OCI-LY7 (cell line): ENCODE measurements around the gene TPH1.

ENCODE experiments used
- EZH2phosphoT487 ChIP-seq: fragments of 200-600 bp; sonication (generic); IDR thresholded peaks from 2 replicates; pipeline ENCODE4 v1.6.1; 2018; ENCODE audit warnings: low read depth, borderline replicate concordance, mild to moderate bottlenecking, mixed run types, antibody characterized with exemption, low read length, moderate library complexity, mixed read lengths
- TF ChIP-seq, protein P1 (sequence below): fragments of 200-600 bp; sonication (generic); conservative IDR thresholded peaks from 2 replicates; pipeline ENCODE4 v1.5.1; 2014; ENCODE audit warnings: mild to moderate bottlenecking, antibody characterized with exemption, low read length, moderate library complexity, mixed read lengths

DNA sequence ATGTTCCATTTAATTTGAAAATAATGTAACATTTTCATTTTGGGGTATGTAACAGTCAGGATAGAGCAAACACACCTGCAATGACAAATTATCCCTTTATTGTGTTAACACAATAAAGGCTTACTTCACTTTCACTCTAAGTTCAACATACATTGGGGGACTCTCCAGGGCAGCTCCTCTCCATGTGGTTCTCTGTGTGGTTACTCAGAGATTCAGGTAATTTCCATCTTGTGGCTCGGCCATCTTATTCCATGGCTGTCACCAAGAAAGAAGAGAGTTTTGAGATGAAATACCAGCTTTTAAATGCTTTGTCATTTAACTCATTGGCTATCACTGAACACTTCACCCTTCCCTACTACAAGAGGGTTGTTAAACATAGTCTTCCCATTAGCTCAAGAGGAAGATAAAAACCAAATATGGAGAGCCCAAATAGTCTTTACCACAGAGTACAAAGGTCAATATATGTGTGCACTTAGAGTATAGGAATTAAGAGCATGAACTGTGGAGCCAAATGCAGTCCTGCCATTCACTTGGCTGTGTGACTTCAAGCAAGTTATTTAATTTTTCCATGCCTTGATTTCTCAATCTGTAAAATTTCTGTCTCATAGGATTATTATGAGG lies 10.6 kb upstream of the TPH1 start:
- TF ChIP-seq, protein P1, sequence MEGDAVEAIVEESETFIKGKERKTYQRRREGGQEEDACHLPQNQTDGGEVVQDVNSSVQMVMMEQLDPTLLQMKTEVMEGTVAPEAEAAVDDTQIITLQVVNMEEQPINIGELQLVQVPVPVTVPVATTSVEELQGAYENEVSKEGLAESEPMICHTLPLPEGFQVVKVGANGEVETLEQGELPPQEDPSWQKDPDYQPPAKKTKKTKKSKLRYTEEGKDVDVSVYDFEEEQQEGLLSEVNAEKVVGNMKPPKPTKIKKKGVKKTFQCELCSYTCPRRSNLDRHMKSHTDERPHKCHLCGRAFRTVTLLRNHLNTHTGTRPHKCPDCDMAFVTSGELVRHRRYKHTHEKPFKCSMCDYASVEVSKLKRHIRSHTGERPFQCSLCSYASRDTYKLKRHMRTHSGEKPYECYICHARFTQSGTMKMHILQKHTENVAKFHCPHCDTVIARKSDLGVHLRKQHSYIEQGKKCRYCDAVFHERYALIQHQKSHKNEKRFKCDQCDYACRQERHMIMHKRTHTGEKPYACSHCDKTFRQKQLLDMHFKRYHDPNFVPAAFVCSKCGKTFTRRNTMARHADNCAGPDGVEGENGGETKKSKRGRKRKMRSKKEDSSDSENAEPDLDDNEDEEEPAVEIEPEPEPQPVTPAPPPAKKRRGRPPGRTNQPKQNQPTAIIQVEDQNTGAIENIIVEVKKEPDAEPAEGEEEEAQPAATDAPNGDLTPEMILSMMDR, result no peak
- no peak for TF ChIP-seq EZH2phosphoT487
